HEK293T (cell line): ENCODE measurements around the gene CFAP161.
A peak's percentile ranks its signal among the peaks of the same experiment; 100 is the strongest.

Experiments used
- CTCF ChIA-PET: fragments of 350-600 bp; formaldehyde crosslinking; extraction: SDS; loops from one replicate; lab custom pipeline; 2021; ENCODE audit warnings: antibody characterized with exemption, inconsistent platforms; lab: Yijun Ruan, JAX
- POLR2A ChIA-PET: fragments of 350-600 bp; formaldehyde crosslinking; extraction: SDS; loops from one replicate; lab custom pipeline; 2020; ENCODE audit warnings: antibody characterized with exemption, inconsistent platforms; lab: Yijun Ruan, JAX
- DNase-seq: peaks from one replicate; pipeline ENCODE4 v3.0.0; 2012; ENCODE audit warnings: mixed read lengths; ENCODE audit errors: extremely low spot score
- ARNT ChIP-seq: fragments of 450-650 bp; IDR thresholded peaks from 2 replicates; pipeline ENCODE4 v1.6.1; 2017; ENCODE audit warnings: mild to moderate bottlenecking
- BHLHE40 ChIP-seq: fragments of 450-650 bp; IDR thresholded peaks from 2 replicates; pipeline ENCODE4 v1.6.1; 2016; ENCODE audit warnings: mild to moderate bottlenecking, moderate library complexity, borderline replicate concordance
- CTBP1 ChIP-seq: fragments of 450-650 bp; IDR thresholded peaks from 2 replicates; pipeline ENCODE4 v1.6.1; 2016; ENCODE audit warnings: borderline replicate concordance
- ELF4 ChIP-seq: fragments of 450-650 bp; IDR thresholded peaks from 2 replicates; pipeline ENCODE4 v1.6.1; 2017; ENCODE audit warnings: antibody characterized with exemption
- FOXA1 ChIP-seq: fragments of 450-650 bp; IDR thresholded peaks from 2 replicates; pipeline ENCODE4 v1.6.1; 2016; ENCODE audit warnings: mild to moderate bottlenecking
- FOXK2 ChIP-seq: fragments of 450-650 bp; IDR thresholded peaks from 2 replicates; pipeline ENCODE4 v1.6.1; 2016; ENCODE audit warnings: mild to moderate bottlenecking
- FOXM1 ChIP-seq: fragments of 450-650 bp; IDR thresholded peaks from 2 replicates; pipeline ENCODE4 v1.6.1; 2017; ENCODE audit warnings: mild to moderate bottlenecking, borderline replicate concordance
- HDGF ChIP-seq: fragments of 450-650 bp; IDR thresholded peaks from 2 replicates; pipeline ENCODE4 v1.6.1; 2017; ENCODE audit warnings: antibody characterized with exemption, borderline replicate concordance
- L3MBTL2 ChIP-seq: fragments of 450-650 bp; conservative IDR thresholded peaks from 2 replicates; pipeline ENCODE4 v1.6.1; 2016; ENCODE audit warnings: mild to moderate bottlenecking
- LEF1 ChIP-seq: fragments of 450-650 bp; IDR thresholded peaks from 2 replicates; pipeline ENCODE4 v1.6.1; 2017; ENCODE audit warnings: mild to moderate bottlenecking, borderline replicate concordance
- NFRKB ChIP-seq: fragments of 450-650 bp; IDR thresholded peaks from 2 replicates; pipeline ENCODE4 v1.6.1; 2016; ENCODE audit warnings: mild to moderate bottlenecking, moderate library complexity
- SP1 ChIP-seq: fragments of 450-650 bp; IDR thresholded peaks from 2 replicates; pipeline ENCODE4 v1.6.1; 2017
- SUZ12 ChIP-seq: fragments of 450-650 bp; IDR thresholded peaks from 2 replicates; pipeline ENCODE4 v1.6.1; 2016; ENCODE audit warnings: mild to moderate bottlenecking
- TARDBP ChIP-seq: fragments of 450-650 bp; IDR thresholded peaks from 2 replicates; pipeline ENCODE4 v1.6.1; 2016
- ZNF384 ChIP-seq: fragments of 450-650 bp; IDR thresholded peaks from 2 replicates; pipeline ENCODE4 v1.6.1; 2016
- TF ChIP-seq, protein P1 (sequence below): fragments of 450-650 bp; IDR thresholded peaks from 2 replicates; pipeline ENCODE4 v1.6.1; 2016

CFAP161 gene

DNA sequence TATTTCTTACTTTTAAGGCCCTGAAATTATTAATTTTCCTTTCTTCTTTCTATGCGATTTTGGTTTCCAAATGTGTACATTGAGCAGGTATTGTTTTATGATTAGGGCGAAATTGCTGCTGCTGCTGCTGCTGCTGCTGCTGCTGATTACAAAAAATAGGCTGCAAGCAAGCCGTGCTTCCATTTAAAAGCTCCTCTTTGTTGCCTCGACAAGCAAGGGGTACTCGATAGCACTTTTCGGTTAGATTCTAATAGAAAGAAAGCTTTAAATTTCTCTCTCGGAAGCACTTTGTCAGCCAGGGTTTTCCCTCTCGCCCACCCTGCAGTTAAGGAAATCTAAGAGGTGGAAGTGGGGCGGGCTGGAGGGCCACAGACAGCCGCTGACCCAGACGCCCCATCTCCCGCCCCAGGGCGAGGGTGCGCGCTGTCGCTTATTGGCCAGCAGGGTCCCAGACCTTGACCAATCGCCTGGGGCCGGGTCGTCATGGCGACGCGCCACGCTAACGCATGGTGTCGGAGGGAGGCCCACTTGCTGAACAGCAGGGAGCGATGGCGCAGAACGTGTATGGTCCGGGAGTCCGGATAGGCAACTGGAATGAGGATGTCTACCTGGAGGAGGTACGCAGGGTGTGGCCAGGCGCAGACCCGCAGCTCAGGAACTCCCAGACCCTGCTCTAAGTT lies at the start of gene CFAP161:
TSS of gene CFAP161 (plus strand) at position 489 of the 680 bp plus-strand sequence. CDS start at position 549, 60 bp downstream.
- TF ChIP-seq HDGF = no peak
- TF ChIP-seq L3MBTL2 = peak; percentile 44
- peak; percentile 81 for DNase-seq
- CTCF ChIA-PET = no interaction called here
- POLR2A ChIA-PET = no interaction called here

DNA sequence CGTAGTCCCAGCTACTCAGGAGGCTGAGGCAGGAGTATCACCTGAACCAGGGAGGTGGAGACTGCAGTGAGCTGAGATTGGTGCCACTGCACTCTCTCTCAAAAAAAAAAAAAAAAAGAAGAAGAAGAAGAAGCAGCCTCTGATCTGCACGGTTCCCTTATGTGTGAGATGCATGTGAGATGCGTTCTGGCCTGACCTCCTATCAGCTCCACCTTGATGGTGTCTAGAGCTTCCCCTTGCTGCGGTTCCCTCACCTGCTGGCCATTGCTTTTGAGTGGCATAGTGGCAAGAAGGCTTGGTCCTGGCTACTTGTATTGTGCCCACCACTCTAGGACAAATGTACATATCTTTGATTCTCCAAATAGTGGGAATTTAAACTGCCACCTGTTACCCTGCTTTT lies 49.4 kb upstream of the CFAP161 start:
- POLR2A ChIA-PET = no interaction called here
- TF ChIP-seq, protein P1, sequence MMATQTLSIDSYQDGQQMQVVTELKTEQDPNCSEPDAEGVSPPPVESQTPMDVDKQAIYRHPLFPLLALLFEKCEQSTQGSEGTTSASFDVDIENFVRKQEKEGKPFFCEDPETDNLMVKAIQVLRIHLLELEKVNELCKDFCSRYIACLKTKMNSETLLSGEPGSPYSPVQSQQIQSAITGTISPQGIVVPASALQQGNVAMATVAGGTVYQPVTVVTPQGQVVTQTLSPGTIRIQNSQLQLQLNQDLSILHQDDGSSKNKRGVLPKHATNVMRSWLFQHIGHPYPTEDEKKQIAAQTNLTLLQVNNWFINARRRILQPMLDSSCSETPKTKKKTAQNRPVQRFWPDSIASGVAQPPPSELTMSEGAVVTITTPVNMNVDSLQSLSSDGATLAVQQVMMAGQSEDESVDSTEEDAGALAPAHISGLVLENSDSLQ = no peak
- TF ChIP-seq HDGF (no peak), LEF1 (no peak), FOXM1 (no peak), ELF4 (no peak), NFRKB (no peak), ZNF384 (no peak), CTBP1 (no peak), SUZ12 (no peak), BHLHE40 (no peak), SP1 (no peak), FOXA1 (no peak), ARNT (no peak), TARDBP (no peak), FOXK2 (no peak)
- CTCF ChIA-PET = no interaction called here
- DNase-seq = no peak

GRCh38 chr15:81085213-81085612 lies 48.9 kb upstream of the CFAP161 start:
- ChIA-PET CTCF (interaction anchor here (0.6 kb wide), 1 partner anchor 64 kb away, joined by 3 read pairs; no protein-coding TSS in a partner anchor), POLR2A (no interaction called here)

DNA sequence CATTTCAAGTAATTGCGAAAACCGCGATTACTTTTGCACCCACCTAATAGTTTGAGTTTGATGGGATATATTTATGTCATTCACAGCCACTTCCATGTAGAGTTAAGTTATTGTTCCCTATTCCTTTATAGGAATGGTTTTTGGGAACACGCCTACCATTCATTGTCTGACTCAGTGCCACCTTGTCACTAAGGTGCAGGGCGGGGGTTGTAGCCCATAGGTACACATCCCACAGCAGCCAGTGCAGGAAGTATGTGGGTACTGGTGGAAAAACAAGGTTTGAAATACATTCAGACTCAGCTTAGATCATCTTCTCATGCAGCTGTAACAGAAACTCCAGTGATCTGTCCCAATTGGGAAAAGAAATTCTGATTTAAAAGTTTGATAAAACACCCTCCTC lies 48.2 kb upstream of the CFAP161 start:
- ChIA-PET CTCF (no interaction called here), POLR2A (no interaction called here)
- DNase-seq = no peak
- TF ChIP-seq FOXA1 = no peak
- TF ChIP-seq ELF4 = no peak
- TF ChIP-seq ARNT = no peak
- no peak for TF ChIP-seq FOXM1
- no peak for TF ChIP-seq BHLHE40
- TF ChIP-seq NFRKB = no peak
- no peak for TF ChIP-seq L3MBTL2
- TF ChIP-seq SP1 = no peak

More at GRCh38 chr15:81085213-81085612, 48.9 kb upstream of the CFAP161 start:
- no peak for TF ChIP-seq TARDBP
- no peak for DNase-seq

DNA sequence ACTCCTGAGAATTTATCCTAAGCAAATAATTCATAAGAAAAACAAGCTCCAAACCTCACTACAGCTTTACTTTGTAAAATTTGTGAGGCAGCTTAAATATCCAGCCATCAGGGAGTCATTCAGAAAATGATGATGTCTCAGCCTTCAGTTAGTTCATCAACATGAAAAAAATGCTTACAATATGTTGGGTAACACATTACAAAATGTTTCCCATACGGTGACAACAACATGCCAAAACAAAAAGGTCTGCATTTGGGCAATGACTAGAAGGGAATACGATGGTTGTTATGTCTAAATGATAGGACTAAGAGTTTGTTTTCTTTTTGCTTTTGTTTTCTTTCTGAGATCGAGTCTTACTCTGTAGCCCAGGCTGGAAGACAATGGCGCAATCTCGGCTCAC lies 47.0 kb upstream of the CFAP161 start:
- CTCF ChIA-PET = no interaction called here
- no peak for DNase-seq
- POLR2A ChIA-PET = no interaction called here
- TF ChIP-seq SP1 = no peak
- TF ChIP-seq ZNF384 = no peak

- ChIA-PET POLR2A (interaction anchor here (1.1 kb wide), 1 partner anchor 236 kb away, joined by 3 read pairs; the partner anchor contains the start of gene STARD5), CTCF (no interaction called here)
Observed at GRCh38 chr15:81087694-81088093, 46.4 kb upstream of the CFAP161 start.

GRCh38 chr15:81088470-81089013 lies 45.5 kb upstream of the CFAP161 start:
- no peak for DNase-seq
- TF ChIP-seq ARNT (no peak), FOXM1 (no peak), SP1 (no peak), CTBP1 (no peak), SUZ12 (no peak), NFRKB (no peak), ZNF384 (no peak), FOXA1 (no peak), HDGF (no peak), TARDBP (no peak), LEF1 (no peak), FOXK2 (no peak), L3MBTL2 (no peak), ELF4 (no peak), BHLHE40 (no peak)
- TF ChIP-seq, protein P1 = no peak
- POLR2A ChIA-PET = interaction anchor here (1.1 kb wide), 1 partner anchor 236 kb away, joined by 3 read pairs; the partner anchor contains the start of gene STARD5
- CTCF ChIA-PET = no interaction called here

More at GRCh38 chr15:81087694-81088093, 46.4 kb upstream of the CFAP161 start:
- TF ChIP-seq BHLHE40 = no peak
- no peak for TF ChIP-seq LEF1
- no peak for TF ChIP-seq SUZ12
- TF ChIP-seq FOXA1 = no peak
- no peak for TF ChIP-seq FOXM1
- no peak for TF ChIP-seq HDGF
- TF ChIP-seq ELF4 = no peak
- TF ChIP-seq CTBP1 = no peak
- TF ChIP-seq, protein P1 = no peak
- TF ChIP-seq TARDBP = no peak
- no peak for DNase-seq
